K562 (cell line): Measurements from ENCODE around the gene GPT2. TPM values are rescaled to one million over a fixed set of nuclear protein-coding genes. Genes with fewer than 3 reads are reported as not detected.
A peak's percentile ranks its signal among the peaks of the same experiment; 100 is the strongest.

Experiments used
- ATAC-seq: fragments of 200-7000 bp; cut with Tn5 transposase; 3 replicates; pipeline ENCODE4 v1.9.1; 2020; ENCODE audit warnings: moderate library complexity
- BruUV-seq: library from RNA; stranded (reverse); fragments of 400-500 nt; replicated peaks from 2 replicates; lab custom pipeline; 2021; lab: Mats Ljungman, UMichigan
- CTCF ChIA-PET: fragments of 300-600 bp; formaldehyde crosslinking; extraction: SDS; loops from one replicate; lab custom pipeline; 2021; ENCODE audit warnings: low intra/inter-chr PET ratio; lab: Yijun Ruan, JAX
- POLR2A ChIA-PET: fragments of 300-600, 350-650 bp; sonication (Branson Sonifier 250); formaldehyde crosslinking; extraction: SDS; loops from one replicate; lab custom pipeline; 2021; ENCODE audit warnings: antibody characterized with exemption, inconsistent platforms; lab: Yijun Ruan, JAX
- DNase-seq, 4 experiments: peaks; one replicate each; pipeline versions ENCODE4 v3.0.0 to v3.0.0-alpha.2; 2011 to 2018; ENCODE audit warnings: low spot score in 3 of 4, mixed read lengths in 3 of 4; ENCODE audit errors: extremely low read depth in 1 of 4
- FAIRE-seq: peaks from 2 replicates; lab custom pipeline; 2011; peaks lifted over from hg19 to GRCh38; lab: Jason Lieb, UNC
- H2AFZ ChIP-seq: 2 replicates; pipeline ENCODE4 v1.6.0; 2011; ENCODE audit warnings: low read depth, low read length, control low read depth, inconsistent platforms
- H3K27ac ChIP-seq: fragments of 200-600 bp; 3 replicates; pipeline ENCODE4 v1.8.0; 2011; ENCODE audit warnings: low read depth, mild to moderate bottlenecking, control low read depth, inconsistent platforms, low read length, moderate library complexity, mixed read lengths; ENCODE audit errors: extremely low read depth
- H3K27me3 ChIP-seq, 2 experiments: fragments of 300-600 bp in 1 of 2; 2 replicates in 1 of 2; 3 replicates in 1 of 2; pipeline versions ENCODE4 v1.6.0 to v1.8.0; 2011; ENCODE audit warnings: inconsistent platforms in 2 of 2, low read length in 2 of 2, mild to moderate bottlenecking in 1 of 2, mixed read lengths in 1 of 2, moderate library complexity in 1 of 2; ENCODE audit not compliant: control insufficient read depth in 2 of 2, insufficient read depth in 2 of 2
- H3K36me3 ChIP-seq: fragments of 300-600 bp; 3 replicates; pipeline ENCODE4 v1.8.0; 2011; ENCODE audit warnings: mild to moderate bottlenecking, low read length, inconsistent platforms; ENCODE audit not compliant: control insufficient read depth, insufficient read depth
- H3K4me1 ChIP-seq, 2 experiments: fragments of 200-600 bp in 1 of 2; replicated peaks in 1 of 2; 2 replicates in 1 of 2; 3 replicates in 1 of 2; pipeline versions ENCODE4 v1.5.1 to v1.8.0; 2011; ENCODE audit warnings: inconsistent platforms in 2 of 2, low read length in 2 of 2, mild to moderate bottlenecking in 1 of 2, mixed read lengths in 1 of 2, moderate library complexity in 1 of 2; ENCODE audit not compliant: control insufficient read depth in 2 of 2, insufficient read depth in 2 of 2
- H3K4me2 ChIP-seq: 2 replicates; pipeline ENCODE4 v1.6.1; 2011; ENCODE audit warnings: low read length, control low read depth, inconsistent platforms, mixed read lengths; ENCODE audit not compliant: insufficient read depth
- H3K4me3 ChIP-seq: fragments of 200-600 bp; sonication (generic), shearing (Covaris generic); 2 replicates; pipeline ENCODE4 v1.5.1; 2016; ENCODE audit warnings: control low read depth, inconsistent platforms
- H3K79me2 ChIP-seq: fragments of 200-600 bp; 3 replicates; pipeline ENCODE4 v1.8.0; 2011; ENCODE audit warnings: low read length, inconsistent platforms; ENCODE audit not compliant: control insufficient read depth, insufficient read depth
- H3K9ac ChIP-seq, 2 experiments: 2 replicates each; pipeline versions ENCODE4 v1.6.0 to v1.6.1; 2011; ENCODE audit warnings: low read depth in 2 of 2, low read length in 2 of 2, control low read depth in 1 of 2, inconsistent platforms in 1 of 2, mild to moderate bottlenecking in 1 of 2, mixed read lengths in 1 of 2; ENCODE audit not compliant: insufficient read depth in 1 of 2
- H3K9me1 ChIP-seq: one replicate; pipeline ENCODE4 v1.6.0; 2011; ENCODE audit warnings: inconsistent platforms, mild to moderate bottlenecking, low read length, moderate library complexity; ENCODE audit not compliant: control insufficient read depth, insufficient read depth
- H3K9me3 ChIP-seq: replicated peaks from 2 replicates; pipeline ENCODE4 v1.5.1; 2011; ENCODE audit warnings: low read depth, low read length, inconsistent platforms; ENCODE audit not compliant: control insufficient read depth, insufficient read depth
- H4K20me1 ChIP-seq: replicated peaks from 2 replicates; pipeline ENCODE4 v1.6.1; 2011; ENCODE audit warnings: low read length, inconsistent platforms, mixed read lengths; ENCODE audit not compliant: control insufficient read depth, insufficient read depth
- BRD4 ChIP-seq: fragments of 200-600 bp; sonication (generic); IDR thresholded peaks from 2 replicates; pipeline ENCODE4 v1.6.1; 2017; ENCODE audit warnings: inconsistent platforms
- CGGBP1 ChIP-seq: fragments of 250-450 bp; sonication (Bioruptor Pico); IDR thresholded peaks from 2 replicates; pipeline ENCODE4 v1.9.0; 2021; ENCODE audit warnings: mild to moderate bottlenecking
- E4F1 ChIP-seq: fragments of 250-450 bp; sonication (Bioruptor Pico); IDR thresholded peaks from 2 replicates; pipeline ENCODE4 v1.5.0; 2021; ENCODE audit warnings: mild to moderate bottlenecking, borderline replicate concordance
- FOS ChIP-seq: IDR thresholded peaks from 3 replicates; pipeline ENCODE4 v1.6.1; 2011; ENCODE audit not compliant: insufficient read length; ENCODE audit errors: extremely low read depth
- GATAD2A ChIP-seq: fragments of 450-650 bp; IDR thresholded peaks from 2 replicates; pipeline ENCODE4 v1.6.1; 2017
- GTF2A2 ChIP-seq: IDR thresholded peaks from 2 replicates; pipeline ENCODE4 v1.6.1; 2016; ENCODE audit warnings: mild to moderate bottlenecking, missing genetic modification characterization, missing compliant biosample characterization
- HMGN3 ChIP-seq: IDR thresholded peaks from 2 replicates; pipeline ENCODE4 v1.6.1; 2011; ENCODE audit warnings: borderline replicate concordance, low read depth, mild to moderate bottlenecking, mixed read lengths, low read length; ENCODE audit not compliant: insufficient read length; ENCODE audit errors: extremely low read depth
- RNF2 ChIP-seq: sonication (generic); IDR thresholded peaks from 2 replicates; pipeline ENCODE4 v1.6.1; 2016
- SMAD4 ChIP-seq: fragments of 250-450 bp; sonication (Bioruptor Pico); conservative IDR thresholded peaks from 2 replicates; pipeline ENCODE4 v1.8.0; 2021; ENCODE audit warnings: inconsistent platforms, mild to moderate bottlenecking, moderate library complexity
- SNRNP70 ChIP-seq: fragments of 200-400 bp; formaldehyde crosslinking; optimal IDR thresholded peaks from 2 replicates; pipeline ENCODE3; 2017; ENCODE audit warnings: low read depth, low read length
- TEAD4 ChIP-seq, 2 experiments: sonication (generic) in 1 of 2; formaldehyde crosslinking in 1 of 2; IDR thresholded peaks; 2 replicates each; pipeline versions ENCODE4 v1.6.1 to v1.8.0; 2012 to 2022; ENCODE audit warnings: borderline replicate concordance in 1 of 2, inconsistent platforms in 1 of 2, low read length in 1 of 2, mild to moderate bottlenecking in 1 of 2, missing genetic modification reagents in 1 of 2
- TOE1 ChIP-seq, 2 experiments: fragments of 450-650 bp in 1 of 2; sonication (generic) in 1 of 2; formaldehyde crosslinking in 1 of 2; IDR thresholded peaks; 2 replicates each; pipeline versions ENCODE4 v1.7.1 to v1.8.0; 2016 to 2022; ENCODE audit warnings: borderline replicate concordance in 2 of 2, mild to moderate bottlenecking in 2 of 2, antibody characterized with exemption in 1 of 2, inconsistent platforms in 1 of 2, low read depth in 1 of 2, missing genetic modification reagents in 1 of 2, moderate library complexity in 1 of 2
- USF1 ChIP-seq: sonication (generic); formaldehyde crosslinking; IDR thresholded peaks from 2 replicates; pipeline ENCODE4 v1.9.0; 2022; ENCODE audit warnings: mild to moderate bottlenecking, missing genetic modification reagents
- ZNF239 ChIP-seq: fragments of 250-450 bp; sonication (Bioruptor Pico); IDR thresholded peaks from 2 replicates; pipeline ENCODE4 v1.4.0; 2020; ENCODE audit warnings: mild to moderate bottlenecking
- ZNF436 ChIP-seq: fragments of 250-450, 450-650 bp; sonication (Bioruptor Pico); formaldehyde crosslinking; IDR thresholded peaks from 2 replicates; pipeline ENCODE4 v1.7.0; 2020; ENCODE audit warnings: mild to moderate bottlenecking
- ZNF586 ChIP-seq: fragments of 450-650 bp; formaldehyde crosslinking; conservative IDR thresholded peaks from 2 replicates; pipeline ENCODE4 v1.4.0; 2020; ENCODE audit warnings: mild to moderate bottlenecking, moderate library complexity
- ZNF699 ChIP-seq: fragments of 250-450 bp; sonication (Bioruptor Pico); IDR thresholded peaks from 2 replicates; pipeline ENCODE4 v1.8.0; 2021; ENCODE audit warnings: mild to moderate bottlenecking, moderate library complexity; ENCODE audit not compliant: insufficient replicate concordance
- ZNF707 ChIP-seq: fragments of 250-450 bp; sonication (Bioruptor Pico); conservative IDR thresholded peaks from 2 replicates; pipeline ENCODE4 v1.8.0; 2022; ENCODE audit warnings: inconsistent platforms, mild to moderate bottlenecking, moderate library complexity
- ZNF780A ChIP-seq: fragments of 250-450 bp; sonication (Bioruptor Pico); IDR thresholded peaks from 2 replicates; pipeline ENCODE4 v1.5.0; 2021; ENCODE audit warnings: mild to moderate bottlenecking
- WGBS: fragments of 100-300 bp; shearing (Covaris generic); methylation state at CpG from one replicate; pipeline ENCODE4 v1.1.6; 2016; ENCODE audit warnings: low coverage, mixed read lengths; ENCODE audit not compliant: insufficient coverage; ENCODE audit errors: missing lambda C conversion rate; 5-methylcytosine and 5-hydroxymethylcytosine counted together
- in situ Hi-C: fragments of 300-500 bp; cut with MboI; formaldehyde crosslinking; loops from 4 replicates; pipeline ENCODE4 v1.15.0; 2018; ENCODE audit warnings: inconsistent platforms, mixed read lengths
- intact Hi-C: fragments of 100-400 bp; cut with micrococcal nuclease; formaldehyde crosslinking; loops from 2 replicates; pipeline ENCODE4 v1.14.2; 2022
- polyA plus RNA-seq, 8 experiments: library from polyadenylated mRNA; depleted of rRNA in 4 of 8; stranded (reverse) in 5 of 8; unstranded in 3 of 8; fragments of >200 nt; fragmentation: Nextera tagmentation in 2 of 8; fragmentation: Illumina TruSeq in 1 of 8; extraction: Ambion mirVana in 2 of 8; extraction: Trizol in 1 of 8; gene quantifications; 2 replicates each; pipeline versions ENCODE4 v1.2.1 to v1.2.3, GENCODE V29; 2011 to 2014; ENCODE audit warnings: inconsistent platforms in 1 of 8, missing spikeins in 1 of 8
- total RNA-seq, 7 experiments: library from RNA; depleted of rRNA in 6 of 7; stranded (reverse); fragments of >200 nt in 6 of 7; fragmentation: Illumina TruSeq in 2 of 7; extraction: Trizol in 2 of 7; gene quantifications; 2 replicates each; pipeline versions ENCODE4 v1.2.1 to v1.2.3, GENCODE V29; 2011 to 2021; ENCODE audit warnings: low replicate concordance in 1 of 7

Gene GPT2
- total and polyA plus RNA-seq, 9 of the 15 experiments (the other 6 are each of a cell fraction or from before 2014, with no cell fraction given), result 0.79 to 14.4 (median 5.8) TPM

- no peak for TF ChIP-seq CGGBP1 (CRISPR knock-in tag)
- peak; percentile 31 for TF ChIP-seq FOS
- no peak for TF ChIP-seq SMAD4 (CRISPR knock-in tag)
- no peak for TF ChIP-seq BRD4
- no peak for TF ChIP-seq SNRNP70
- no peak for TF ChIP-seq ZNF780A
- no peak for TF ChIP-seq TEAD4 (IDR thresholded peaks at IDR 0.05; ENCODE audit: low read length)
- no peak for TF ChIP-seq TEAD4 (CRISPR knock-in tag; IDR thresholded peaks at IDR 0.05; ENCODE audit: borderline replicate concordance)
- TF ChIP-seq USF1 (CRISPR knock-in tag), result peak; percentile 83
- TF ChIP-seq ZNF707 (CRISPR knock-in tag), result no peak
These were observed 32.8 kb downstream of the GPT2 start (continued) for GRCh38 chr16:46916980-46917379.

GRCh38 chr16:46918400-46918799 lies 34.2 kb downstream of the GPT2 start:
- no peaks in the 10 kb centered on the region for H3K79me2 ChIP-seq
- DNase-seq (no peak), ATAC-seq (no peak), FAIRE-seq (no peak)
- WGBS, result 73% methylated on average over 10 of the region's 11 CpGs
- H3K4me1 ChIP-seq, result peaks cover 7 to 18% of the 10 kb centered on the region in 2 experiments; a peak in 4 of 5 replicates
- no peaks in the 10 kb centered on the region for H3K9me3 ChIP-seq
- no peak overlapping the region for H2AFZ ChIP-seq
- peaks cover 4% of the 10 kb centered on the region; the same call in 1 of the 2 replicates for H4K20me1 ChIP-seq
- BruUV-seq, result no TSS peak
- no peaks in the 10 kb centered on the region for H3K27me3 ChIP-seq
- no peak overlapping the region for H3K4me3 ChIP-seq
- POLR2A ChIA-PET, result interaction anchor here (0.7 to 1.1 kb wide), 3 partner anchors 11 to 20 kb away, joined by 4 to 5 read pairs (median 4); no protein-coding TSS in a partner anchor
- H3K36me3 ChIP-seq, result no peaks in the 10 kb centered on the region; the same call in 2 of the 3 replicates
- H3K9me1 ChIP-seq, result no peaks in the 10 kb centered on the region
- CTCF ChIA-PET, result no interaction called here
- in situ Hi-C loops, result loop anchor here (25.0 kb wide), 1 partner anchor 256 kb away; no protein-coding TSS in a partner anchor
- H3K9ac ChIP-seq, result no peak overlapping the region
- no peak overlapping the region for H3K27ac ChIP-seq
- intact Hi-C loops, result no loop called here
- no peak overlapping the region for H3K4me2 ChIP-seq
- no peak for TF ChIP-seq TOE1 (IDR thresholded peaks at IDR 0.05; ENCODE audit: borderline replicate concordance)
- TF ChIP-seq TOE1 (CRISPR knock-in tag; IDR thresholded peaks at IDR 0.05; ENCODE audit: borderline replicate concordance, low read depth), result no peak
- TF ChIP-seq RNF2, result no peak
- no peak for TF ChIP-seq ZNF436 (CRISPR knock-in tag)
- no peak for TF ChIP-seq ZNF699 (CRISPR knock-in tag)
- TF ChIP-seq GTF2A2, result no peak
- TF ChIP-seq GATAD2A, result no peak
- TF ChIP-seq ZNF586 (CRISPR knock-in tag), result no peak
- no peak for TF ChIP-seq ZNF239 (CRISPR knock-in tag)
- TF ChIP-seq HMGN3, result no peak
- no peak for TF ChIP-seq E4F1 (CRISPR knock-in tag)
